Panc1 (cell line): ENCODE results near the gene EBF4. TPM values are rescaled to one million over a fixed set of nuclear protein-coding genes. Genes with fewer than 3 reads are reported as not detected.

Source experiments
- ATAC-seq: fragments of 200-7000 bp; cut with Tn5 transposase; 2 replicates; pipeline ENCODE4 v1.9.1; 2020; ENCODE audit warnings: mild to moderate bottlenecking, moderate library complexity
- BruUV-seq: library from RNA; stranded (reverse); fragments of 400-500 nt; replicated peaks from 2 replicates; lab custom pipeline; 2021; lab: Mats Ljungman, UMichigan
- CTCF ChIA-PET: fragments of 300-600 bp; sonication (Branson Sonifier 250); formaldehyde crosslinking; loops from one replicate; lab custom pipeline; 2022; ENCODE audit warnings: antibody characterized with exemption; lab: Charles Lee
- POLR2A ChIA-PET: fragments of 300-600 bp; sonication (Branson Sonifier 250); formaldehyde crosslinking; loops from one replicate; lab custom pipeline; 2022; ENCODE audit warnings: antibody characterized with exemption; lab: Charles Lee
- DNase-seq: peaks from one replicate; pipeline ENCODE4 v3.0.0-alpha.2; 2010; ENCODE audit warnings: low read depth, low spot score
- H3K27ac ChIP-seq: 2 replicates; pipeline ENCODE4 v1.5.1; 2011; ENCODE audit warnings: mild to moderate bottlenecking, low read length, inconsistent platforms
- H3K27me3 ChIP-seq: fragments of 200-500 bp; sonication (Bioruptor generic); 2 replicates; pipeline ENCODE4 v1.6.0; 2014; ENCODE audit warnings: low read length, inconsistent platforms; ENCODE audit not compliant: control insufficient read depth, insufficient read depth
- H3K36me3 ChIP-seq: fragments of 200-500 bp; sonication (Bioruptor generic); 2 replicates; pipeline ENCODE4 v1.5.1; 2014; ENCODE audit warnings: inconsistent platforms, mild to moderate bottlenecking, low read length, moderate library complexity; ENCODE audit not compliant: control insufficient read depth, insufficient read depth
- H3K4me1 ChIP-seq: 2 replicates; pipeline ENCODE4 v1.5.1; 2011; ENCODE audit warnings: inconsistent platforms, mild to moderate bottlenecking, low read length, moderate library complexity; ENCODE audit not compliant: control insufficient read depth, insufficient read depth
- H3K4me3 ChIP-seq, 2 experiments: 2 replicates each; pipeline ENCODE4 v1.5.1; 2011 to 2012; ENCODE audit warnings: low read depth in 2 of 2, low read length in 2 of 2, mild to moderate bottlenecking in 2 of 2, inconsistent platforms in 1 of 2, moderate library complexity in 1 of 2
- H3K9me3 ChIP-seq: fragments of 200-500 bp; sonication (Bioruptor generic); 2 replicates; pipeline ENCODE4 v1.5.1; 2014; ENCODE audit warnings: low read depth, mild to moderate bottlenecking, inconsistent platforms, low read length, moderate library complexity; ENCODE audit not compliant: control insufficient read depth, insufficient read depth
- POLR2AphosphoS5 ChIP-seq: IDR thresholded peaks from 2 replicates; pipeline ENCODE4 v1.6.1; 2012; ENCODE audit warnings: mild to moderate bottlenecking, low read depth, low read length, moderate library complexity
- SIN3A ChIP-seq: IDR thresholded peaks from 2 replicates; pipeline ENCODE4 v1.6.1; 2012; ENCODE audit warnings: low read depth, mild to moderate bottlenecking, low read length, moderate library complexity, borderline replicate concordance; ENCODE audit not compliant: insufficient read depth
- TCF7L2 ChIP-seq: IDR thresholded peaks from 2 replicates; pipeline ENCODE4 v1.6.1; 2011; ENCODE audit warnings: mild to moderate bottlenecking, low read depth, low read length, inconsistent platforms
- in situ Hi-C: cut with HindIII; loops from 2 replicates; pipeline ENCODE4 v1.10.0; 2016; ENCODE audit warnings: low sequenced_read_pairs, low pct_unique_long_range_greater_than_20kb
- intact Hi-C: fragments of 100-400 bp; cut with micrococcal nuclease; formaldehyde crosslinking; loops from one replicate; pipeline ENCODE4 v1.10.0; 2022; ENCODE audit not compliant: unreplicated experiment
- total RNA-seq: library from RNA; stranded (reverse); gene quantifications from one replicate; pipeline ENCODE4 v1.2.1, GENCODE V29; 2021; ENCODE audit not compliant: unreplicated experiment
- TF ChIP-seq, protein P1 (sequence below), 2 experiments: IDR thresholded peaks; 2 replicates each; pipeline ENCODE4 v1.6.1; 2011 to 2012; ENCODE audit warnings: low read depth in 2 of 2, control low read depth in 1 of 2, low read length in 1 of 2, mild to moderate bottlenecking in 1 of 2, moderate library complexity in 1 of 2; ENCODE audit not compliant: insufficient read depth in 1 of 2
- TF ChIP-seq, protein P2 (sequence below): fragments of 450-650 bp; IDR thresholded peaks from 2 replicates; pipeline ENCODE4 v1.5.1; 2017; ENCODE audit warnings: mild to moderate bottlenecking

Gene EBF4
- total RNA-seq, 1 experiment from 2014 or later, result 6.8 TPM

DNA sequence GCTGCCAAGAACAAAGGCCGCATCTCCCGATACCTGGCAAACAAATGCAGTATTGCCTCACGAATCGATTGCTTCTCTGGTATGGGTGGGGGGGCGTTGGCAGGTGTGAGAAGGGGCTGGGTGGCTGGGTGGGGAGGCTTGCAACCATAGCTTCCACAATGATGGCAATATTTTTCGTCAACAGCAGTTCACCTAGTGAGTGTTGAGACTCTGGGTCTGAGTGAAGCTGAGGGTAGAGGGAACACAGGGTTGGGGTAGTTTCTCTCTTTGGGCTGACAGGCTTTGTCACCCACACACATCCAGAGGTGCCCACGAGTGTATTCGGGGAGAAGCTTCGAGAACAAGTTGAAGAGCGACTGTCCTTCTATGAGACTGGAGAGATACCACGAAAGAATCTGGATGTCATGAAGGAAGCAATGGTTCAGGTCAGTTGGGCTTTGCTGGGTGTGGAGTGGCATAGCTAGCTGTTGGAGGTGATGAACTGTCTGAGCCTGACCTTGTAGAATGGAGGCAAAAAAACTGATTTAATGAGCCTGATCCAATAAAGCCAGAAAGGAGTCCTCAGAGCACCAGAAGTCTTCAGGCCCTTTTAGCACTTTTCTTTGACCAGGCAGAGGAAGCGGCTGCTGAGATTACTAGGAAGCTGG lies 36.0 kb upstream of the EBF4 start:
- Histone ChIP-seq H3K4me3 (no peak overlapping the region), H3K27ac (no peak overlapping the region; the same call in 1 of the 2 replicates), H3K9me3 (no peaks in the 10 kb centered on the region), H3K4me1 (peaks cover 16% of the 10 kb centered on the region), H3K27me3 (no peaks in the 10 kb centered on the region), H3K36me3 (peaks cover 42% of the 10 kb centered on the region)
- TF ChIP-seq POLR2AphosphoS5 (no peak), SIN3A (no peak), TCF7L2 (no peak)
- TF ChIP-seq, protein P1, sequence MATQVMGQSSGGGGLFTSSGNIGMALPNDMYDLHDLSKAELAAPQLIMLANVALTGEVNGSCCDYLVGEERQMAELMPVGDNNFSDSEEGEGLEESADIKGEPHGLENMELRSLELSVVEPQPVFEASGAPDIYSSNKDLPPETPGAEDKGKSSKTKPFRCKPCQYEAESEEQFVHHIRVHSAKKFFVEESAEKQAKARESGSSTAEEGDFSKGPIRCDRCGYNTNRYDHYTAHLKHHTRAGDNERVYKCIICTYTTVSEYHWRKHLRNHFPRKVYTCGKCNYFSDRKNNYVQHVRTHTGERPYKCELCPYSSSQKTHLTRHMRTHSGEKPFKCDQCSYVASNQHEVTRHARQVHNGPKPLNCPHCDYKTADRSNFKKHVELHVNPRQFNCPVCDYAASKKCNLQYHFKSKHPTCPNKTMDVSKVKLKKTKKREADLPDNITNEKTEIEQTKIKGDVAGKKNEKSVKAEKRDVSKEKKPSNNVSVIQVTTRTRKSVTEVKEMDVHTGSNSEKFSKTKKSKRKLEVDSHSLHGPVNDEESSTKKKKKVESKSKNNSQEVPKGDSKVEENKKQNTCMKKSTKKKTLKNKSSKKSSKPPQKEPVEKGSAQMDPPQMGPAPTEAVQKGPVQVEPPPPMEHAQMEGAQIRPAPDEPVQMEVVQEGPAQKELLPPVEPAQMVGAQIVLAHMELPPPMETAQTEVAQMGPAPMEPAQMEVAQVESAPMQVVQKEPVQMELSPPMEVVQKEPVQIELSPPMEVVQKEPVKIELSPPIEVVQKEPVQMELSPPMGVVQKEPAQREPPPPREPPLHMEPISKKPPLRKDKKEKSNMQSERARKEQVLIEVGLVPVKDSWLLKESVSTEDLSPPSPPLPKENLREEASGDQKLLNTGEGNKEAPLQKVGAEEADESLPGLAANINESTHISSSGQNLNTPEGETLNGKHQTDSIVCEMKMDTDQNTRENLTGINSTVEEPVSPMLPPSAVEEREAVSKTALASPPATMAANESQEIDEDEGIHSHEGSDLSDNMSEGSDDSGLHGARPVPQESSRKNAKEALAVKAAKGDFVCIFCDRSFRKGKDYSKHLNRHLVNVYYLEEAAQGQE (IDR thresholded peaks at IDR 0.05; ENCODE audit: insufficient read depth in 1 of 2, low read depth in 2 of 2, low read length in 1 of 2), result no peak
- TF ChIP-seq, protein P2, sequence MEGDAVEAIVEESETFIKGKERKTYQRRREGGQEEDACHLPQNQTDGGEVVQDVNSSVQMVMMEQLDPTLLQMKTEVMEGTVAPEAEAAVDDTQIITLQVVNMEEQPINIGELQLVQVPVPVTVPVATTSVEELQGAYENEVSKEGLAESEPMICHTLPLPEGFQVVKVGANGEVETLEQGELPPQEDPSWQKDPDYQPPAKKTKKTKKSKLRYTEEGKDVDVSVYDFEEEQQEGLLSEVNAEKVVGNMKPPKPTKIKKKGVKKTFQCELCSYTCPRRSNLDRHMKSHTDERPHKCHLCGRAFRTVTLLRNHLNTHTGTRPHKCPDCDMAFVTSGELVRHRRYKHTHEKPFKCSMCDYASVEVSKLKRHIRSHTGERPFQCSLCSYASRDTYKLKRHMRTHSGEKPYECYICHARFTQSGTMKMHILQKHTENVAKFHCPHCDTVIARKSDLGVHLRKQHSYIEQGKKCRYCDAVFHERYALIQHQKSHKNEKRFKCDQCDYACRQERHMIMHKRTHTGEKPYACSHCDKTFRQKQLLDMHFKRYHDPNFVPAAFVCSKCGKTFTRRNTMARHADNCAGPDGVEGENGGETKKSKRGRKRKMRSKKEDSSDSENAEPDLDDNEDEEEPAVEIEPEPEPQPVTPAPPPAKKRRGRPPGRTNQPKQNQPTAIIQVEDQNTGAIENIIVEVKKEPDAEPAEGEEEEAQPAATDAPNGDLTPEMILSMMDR, result no peak
- ChIA-PET CTCF (no interaction called here), POLR2A (no interaction called here)
- DNase-seq (no peak), ATAC-seq (no peak)
- intact Hi-C loops, result no loop called here
- BruUV-seq, result no TSS peak
- in situ Hi-C loops, result no loop called here

DNA sequence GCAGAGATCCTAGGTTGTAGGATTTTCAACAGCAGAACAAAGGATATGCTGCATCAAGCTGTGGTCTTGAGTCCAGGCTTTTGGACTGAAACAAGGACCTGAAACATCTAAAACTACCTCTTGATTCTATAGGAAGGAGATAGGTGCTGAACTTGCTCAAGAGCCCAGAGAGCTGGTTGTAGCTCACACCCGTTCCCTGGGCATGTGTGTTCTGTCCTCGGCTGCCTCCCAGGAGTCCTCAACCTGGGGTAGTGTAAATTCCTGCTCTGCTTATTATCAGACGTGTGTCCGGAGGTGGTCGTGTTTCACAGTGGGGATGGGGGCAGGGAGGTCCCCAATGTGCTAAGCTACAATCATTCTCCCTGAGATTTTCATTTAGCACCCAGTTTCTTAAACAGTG lies 35.3 kb upstream of the EBF4 start:
- in situ Hi-C loops (no loop called here), intact Hi-C loops (no loop called here)
- ATAC-seq, result no peak
- TF ChIP-seq SIN3A, result no peak
- no peaks in the 10 kb centered on the region for H3K9me3 ChIP-seq
- H3K27ac ChIP-seq, result no peak overlapping the region
- DNase-seq, result no peak
- no peak overlapping the region for H3K4me3 ChIP-seq
- H3K4me1 ChIP-seq, result peaks cover 16% of the 10 kb centered on the region
- peaks cover 47% of the 10 kb centered on the region for H3K36me3 ChIP-seq
- BruUV-seq, result no TSS peak
- ChIA-PET CTCF (no interaction called here), POLR2A (no interaction called here)
- H3K27me3 ChIP-seq, result no peaks in the 10 kb centered on the region

DNA sequence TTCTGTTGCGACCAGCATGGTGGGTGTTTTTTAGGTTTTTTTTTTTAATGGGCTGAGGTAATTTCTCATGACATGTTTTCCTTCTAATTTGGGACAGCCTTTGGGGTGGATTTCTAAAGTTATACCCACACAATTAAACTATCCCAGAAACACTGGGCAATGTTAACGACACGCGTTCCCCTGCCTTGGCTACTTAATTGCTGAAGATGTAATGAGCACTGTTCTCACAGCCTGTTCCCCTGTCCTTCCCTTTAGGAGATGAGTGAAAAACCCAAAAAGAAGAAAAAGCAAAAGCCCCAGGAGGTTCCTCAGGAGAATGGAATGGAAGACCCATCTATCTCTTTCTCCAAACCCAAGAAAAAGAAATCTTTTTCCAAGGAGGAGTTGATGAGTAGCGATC lies 34.9 kb upstream of the EBF4 start:
- H3K4me1 ChIP-seq, result peaks cover 16% of the 10 kb centered on the region
- no peak overlapping the region for H3K4me3 ChIP-seq
- TF ChIP-seq, protein P2, result no peak
- no peak for TF ChIP-seq SIN3A
- TF ChIP-seq TCF7L2, result no peak
- TF ChIP-seq, protein P1 (IDR thresholded peaks at IDR 0.05; ENCODE audit: insufficient read depth in 1 of 2, low read depth in 2 of 2, low read length in 1 of 2), result no peak
- no peak for TF ChIP-seq POLR2AphosphoS5
- DNase-seq, result no peak
- POLR2A ChIA-PET, result no interaction called here
- intact Hi-C loops (no loop called here), in situ Hi-C loops (no loop called here)
- CTCF ChIA-PET, result no interaction called here
- no peak for ATAC-seq
- peaks cover 45% of the 10 kb centered on the region for H3K36me3 ChIP-seq
- no peak overlapping the region for H3K27ac ChIP-seq
- H3K9me3 ChIP-seq, result no peaks in the 10 kb centered on the region
- H3K27me3 ChIP-seq, result no peaks in the 10 kb centered on the region
- BruUV-seq, result no TSS peak
